Natural killer cell (primary cell): Measurements from ENCODE around the gene DAB2IP. TPM values are rescaled to one million over a fixed set of nuclear protein-coding genes. Genes with fewer than 3 reads are reported as not detected.

Experiments used
- ATAC-seq, 3 donors: fragments of 150-1000 bp in 2 of 3; fragments of 200-7000 bp in 1 of 3; cut with Tn5 transposase; 1 replicate in 1 of 3; 2 replicates in 2 of 3; pipeline ENCODE4 v1.10.0; 2021; ENCODE audit warnings: mild to moderate bottlenecking in 2 of 3, moderate library complexity in 2 of 3
- DNase-seq, 2 donors: peaks; one replicate each; pipeline versions ENCODE4 v3.0.0 to v3.0.0-alpha.2; 2013 to 2021; ENCODE audit warnings: mixed read lengths in 1 of 2
- H3K27ac ChIP-seq: one replicate; pipeline ENCODE4 v1.5.1; 2013; ENCODE audit warnings: mild to moderate bottlenecking, low read length
- H3K27me3 ChIP-seq: one replicate; pipeline ENCODE4 v1.6.1; 2013; ENCODE audit warnings: low read length; ENCODE audit not compliant: control insufficient read depth, insufficient read depth
- H3K36me3 ChIP-seq: one replicate; pipeline ENCODE4 v1.6.1; 2013; ENCODE audit warnings: low read length; ENCODE audit not compliant: control insufficient read depth, insufficient read depth
- H3K4me1 ChIP-seq: one replicate; pipeline ENCODE4 v1.6.1; 2013; ENCODE audit warnings: low read length; ENCODE audit not compliant: control insufficient read depth, insufficient read depth
- H3K4me3 ChIP-seq: one replicate; pipeline ENCODE4 v1.5.1; 2013; ENCODE audit warnings: low read length
- H3K9me3 ChIP-seq: one replicate; pipeline ENCODE4 v1.6.1; 2013; ENCODE audit warnings: low read length; ENCODE audit not compliant: control insufficient read depth, insufficient read depth
- H3K27ac Mint-ChIP-seq, 2 donors: one replicate each; pipeline ENCODE4 v1.8.0; 2022; ENCODE audit warnings: mild to moderate bottlenecking in 2 of 2, mixed read lengths in 2 of 2, moderate library complexity in 1 of 2
- H3K27me3 Mint-ChIP-seq, 2 donors: one replicate each; pipeline ENCODE4 v1.8.0; 2022; ENCODE audit warnings: low read depth in 2 of 2, mixed read lengths in 2 of 2
- H3K36me3 Mint-ChIP-seq: one replicate; pipeline ENCODE4 v1.8.0; 2022; ENCODE audit warnings: mixed read lengths
- H3K4me1 Mint-ChIP-seq, 2 donors: one replicate each; pipeline ENCODE4 v1.8.0; 2022; ENCODE audit warnings: mixed read lengths in 2 of 2
- H3K4me3 Mint-ChIP-seq: one replicate; pipeline ENCODE4 v1.8.0; 2022; ENCODE audit warnings: mild to moderate bottlenecking, moderate library complexity, mixed read lengths
- H3K9me3 Mint-ChIP-seq, 2 donors: one replicate each; pipeline ENCODE4 v1.8.0; 2022; ENCODE audit warnings: mixed read lengths in 2 of 2
- WGBS: methylation state at CpG from one replicate; pipeline ENCODE4 v1.1.7; 2013; ENCODE audit warnings: missing lambda C conversion rate; ENCODE audit not compliant: insufficient coverage; 5-methylcytosine and 5-hydroxymethylcytosine counted together
- intact Hi-C: fragments of 100-400 bp; cut with micrococcal nuclease; formaldehyde crosslinking; loops from one replicate; pipeline ENCODE4 v1.14.2; 2022
- total RNA-seq, 4 donors: library from RNA; stranded (reverse); fragments of 120-200 nt in 1 of 4; gene quantifications; one replicate each; pipeline versions ENCODE4 v1.2.3 to v1.2.4, GENCODE V29; 2013 to 2022
- TF ChIP-seq, protein P1 (sequence below): fragments of 200-600 bp; IDR thresholded peaks from one replicate; pipeline ENCODE4 v1.8.0; 2022; ENCODE audit warnings: antibody characterized with exemption

DAB2IP gene
- total RNA-seq, 3 donors from 2014 or later (not counting 1 experiment from before 2014, with no cell fraction given): 0.19 to 2.5 TPM; not detected in 1

DNA sequence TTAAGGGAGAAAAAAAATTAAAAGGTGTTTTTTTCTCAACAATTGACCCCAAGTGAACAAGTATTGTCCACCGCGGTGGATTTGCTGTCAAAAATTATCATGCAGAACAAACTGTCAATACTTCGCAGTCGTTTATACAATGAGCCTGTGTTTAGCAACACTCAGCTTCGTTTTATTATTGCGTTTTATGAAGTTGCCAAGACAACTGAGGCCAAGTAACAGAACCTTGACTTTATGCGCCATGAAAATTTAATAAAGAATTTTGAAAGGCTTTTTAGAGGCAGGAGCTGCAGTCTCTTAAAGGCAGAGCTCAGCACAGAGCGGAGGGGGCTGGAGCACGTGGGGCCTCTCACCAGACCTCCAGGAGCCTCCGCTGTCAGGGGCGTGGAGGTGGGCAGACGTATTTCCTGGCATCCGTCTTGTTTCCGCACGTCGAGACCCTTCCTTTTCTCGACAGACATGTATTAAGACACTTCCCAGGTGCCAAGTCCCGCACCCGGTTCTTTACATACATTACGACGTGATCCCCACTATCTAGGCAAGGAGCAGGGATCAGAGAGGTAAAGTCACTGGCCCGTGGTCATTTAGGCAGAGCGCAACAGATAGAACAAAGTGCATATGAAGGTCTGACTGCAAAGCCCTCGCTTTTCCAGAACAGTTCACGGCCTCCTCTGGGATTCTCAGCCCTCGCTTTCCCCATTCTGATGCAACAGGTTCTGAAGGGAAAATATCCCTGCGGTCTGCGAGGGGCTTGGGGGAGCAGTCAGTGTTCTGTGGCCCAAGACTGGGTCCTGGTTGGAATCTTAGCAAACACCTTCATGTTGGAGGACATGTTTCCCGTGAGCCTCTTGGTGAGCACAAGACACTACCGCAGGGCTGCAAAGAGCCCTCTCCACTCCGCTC, 164.4 kb downstream of the DAB2IP start:
- ATAC-seq: no peak
- no peaks in the 10 kb centered on the region for H3K9me3 Mint-ChIP-seq
- Histone ChIP-seq H3K27me3 (no peaks in the 10 kb centered on the region), H3K27ac (no peak overlapping the region), H3K36me3 (no peaks in the 10 kb centered on the region), H3K4me1 (no peaks in the 10 kb centered on the region), H3K4me3 (no peak overlapping the region), H3K9me3 (no peaks in the 10 kb centered on the region)
- H3K27ac Mint-ChIP-seq: no peak overlapping the region
- WGBS: 91% methylated on average over 31 of the region's 31 CpGs
- no peak overlapping the region for H3K4me3 Mint-ChIP-seq
- DNase-seq: no peak
- H3K36me3 Mint-ChIP-seq: no peaks in the 10 kb centered on the region
- intact Hi-C loops: no loop called here
- no peaks in the 10 kb centered on the region for H3K4me1 Mint-ChIP-seq
- no peaks in the 10 kb centered on the region for H3K27me3 Mint-ChIP-seq
- TF ChIP-seq, protein P1, sequence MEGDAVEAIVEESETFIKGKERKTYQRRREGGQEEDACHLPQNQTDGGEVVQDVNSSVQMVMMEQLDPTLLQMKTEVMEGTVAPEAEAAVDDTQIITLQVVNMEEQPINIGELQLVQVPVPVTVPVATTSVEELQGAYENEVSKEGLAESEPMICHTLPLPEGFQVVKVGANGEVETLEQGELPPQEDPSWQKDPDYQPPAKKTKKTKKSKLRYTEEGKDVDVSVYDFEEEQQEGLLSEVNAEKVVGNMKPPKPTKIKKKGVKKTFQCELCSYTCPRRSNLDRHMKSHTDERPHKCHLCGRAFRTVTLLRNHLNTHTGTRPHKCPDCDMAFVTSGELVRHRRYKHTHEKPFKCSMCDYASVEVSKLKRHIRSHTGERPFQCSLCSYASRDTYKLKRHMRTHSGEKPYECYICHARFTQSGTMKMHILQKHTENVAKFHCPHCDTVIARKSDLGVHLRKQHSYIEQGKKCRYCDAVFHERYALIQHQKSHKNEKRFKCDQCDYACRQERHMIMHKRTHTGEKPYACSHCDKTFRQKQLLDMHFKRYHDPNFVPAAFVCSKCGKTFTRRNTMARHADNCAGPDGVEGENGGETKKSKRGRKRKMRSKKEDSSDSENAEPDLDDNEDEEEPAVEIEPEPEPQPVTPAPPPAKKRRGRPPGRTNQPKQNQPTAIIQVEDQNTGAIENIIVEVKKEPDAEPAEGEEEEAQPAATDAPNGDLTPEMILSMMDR: no peak

DNA sequence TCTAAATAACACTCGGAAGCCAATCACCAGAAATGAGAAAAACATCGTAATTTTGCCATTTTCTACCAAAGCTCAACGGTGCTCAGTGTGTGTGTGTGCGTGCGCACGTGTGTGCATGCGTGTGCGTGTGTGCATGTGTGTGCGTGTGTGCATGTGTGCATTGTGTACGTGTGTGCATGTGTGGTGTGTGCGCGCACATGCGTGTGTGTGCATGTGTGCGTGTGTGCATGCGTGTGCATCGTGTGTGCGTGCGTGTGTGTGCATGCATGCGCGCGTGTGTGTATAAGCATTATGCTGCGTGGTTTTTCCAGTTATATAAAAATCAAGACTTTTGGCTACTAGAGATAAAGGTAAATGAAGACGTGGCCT, 165.0 kb downstream of the DAB2IP start:
- H3K9me3 ChIP-seq: no peaks in the 10 kb centered on the region
- H3K4me1 Mint-ChIP-seq: no peaks in the 10 kb centered on the region
- intact Hi-C loops: no loop called here
- H3K4me3 ChIP-seq: no peak overlapping the region
- H3K27me3 Mint-ChIP-seq: no peaks in the 10 kb centered on the region
- TF ChIP-seq, protein P1: no peak
- H3K27ac ChIP-seq: no peak overlapping the region
- no peak overlapping the region for H3K27ac Mint-ChIP-seq
- H3K36me3 Mint-ChIP-seq: no peaks in the 10 kb centered on the region
- no peak for ATAC-seq
- H3K4me1 ChIP-seq: no peaks in the 10 kb centered on the region
- H3K36me3 ChIP-seq: no peaks in the 10 kb centered on the region
- 88% methylated on average over 22 of the region's 23 CpGs for WGBS
- DNase-seq: no peak
- H3K4me3 Mint-ChIP-seq: no peak overlapping the region
- no peaks in the 10 kb centered on the region for H3K9me3 Mint-ChIP-seq
- H3K27me3 ChIP-seq: no peaks in the 10 kb centered on the region

DNA sequence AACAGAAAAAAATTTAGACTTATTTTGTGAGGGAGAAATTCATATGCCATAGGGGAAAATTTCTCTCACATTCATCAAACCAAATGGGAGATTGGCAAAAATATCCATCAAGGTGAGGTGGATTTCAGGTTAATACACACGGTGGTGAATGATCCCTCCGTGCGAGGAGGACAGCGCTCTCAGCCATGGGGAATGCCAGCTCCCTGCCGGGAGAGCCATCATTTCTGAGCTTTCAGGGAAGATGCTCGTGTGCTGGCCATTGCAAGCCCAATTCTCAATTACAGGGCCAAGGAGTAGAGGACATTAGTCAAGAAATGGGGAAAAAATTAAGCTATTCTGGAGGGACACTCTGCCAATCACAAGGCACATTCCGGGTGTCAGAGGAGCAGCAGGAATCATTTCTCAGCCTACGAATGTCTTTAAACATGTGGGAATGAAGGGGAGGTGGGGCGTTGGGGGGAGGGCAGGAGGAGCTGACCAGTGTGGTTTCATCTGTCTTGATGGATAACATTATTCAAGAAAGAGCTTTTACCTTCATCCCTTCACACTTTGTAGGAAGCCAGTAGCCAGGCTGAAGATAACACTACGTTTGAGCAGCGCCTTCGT, 165.5 kb downstream of the DAB2IP start:
- no peaks in the 10 kb centered on the region for H3K27me3 ChIP-seq
- H3K9me3 Mint-ChIP-seq: no peaks in the 10 kb centered on the region
- H3K27ac ChIP-seq: no peak overlapping the region
- no peaks in the 10 kb centered on the region for H3K9me3 ChIP-seq
- H3K27ac Mint-ChIP-seq: no peak overlapping the region
- no peaks in the 10 kb centered on the region for H3K4me1 Mint-ChIP-seq
- no peaks in the 10 kb centered on the region for H3K27me3 Mint-ChIP-seq
- intact Hi-C loops: no loop called here
- H3K36me3 Mint-ChIP-seq: no peaks in the 10 kb centered on the region
- TF ChIP-seq, protein P1: no peak
- 85% methylated on average over 11 of the region's 12 CpGs for WGBS
- no peaks in the 10 kb centered on the region for H3K4me1 ChIP-seq
- DNase-seq (no peak), ATAC-seq (no peak)
- no peaks in the 10 kb centered on the region for H3K36me3 ChIP-seq
- H3K4me3 Mint-ChIP-seq: no peak overlapping the region
- no peak overlapping the region for H3K4me3 ChIP-seq
